Calu3 (cell line): ENCODE data around the gene VPS37D. TPM values are rescaled to one million over a fixed set of nuclear protein-coding genes. Genes with fewer than 3 reads are reported as not detected.

ENCODE experiments used
- BruUV-seq: library from RNA; stranded (reverse); fragments of 400-500 nt; replicated peaks from 2 replicates; lab custom pipeline; 2021; lab: Mats Ljungman, UMichigan
- CTCF ChIA-PET: fragments of 300-600 bp; sonication (Branson Sonifier 250); formaldehyde crosslinking; loops from one replicate; lab custom pipeline; 2022; ENCODE audit warnings: antibody characterized with exemption; lab: Charles Lee
- DNase-seq: peaks from one replicate; pipeline ENCODE4 v3.0.0; 2022
- H3K27ac Mint-ChIP-seq: one replicate; pipeline ENCODE4 v1.8.0; 2022; ENCODE audit warnings: mixed read lengths; ENCODE audit not compliant: unreplicated experiment
- H3K27me3 Mint-ChIP-seq: one replicate; pipeline ENCODE4 v1.8.0; 2022; ENCODE audit warnings: mixed read lengths; ENCODE audit not compliant: unreplicated experiment
- H3K36me3 Mint-ChIP-seq: one replicate; pipeline ENCODE4 v1.8.0; 2022; ENCODE audit warnings: mild to moderate bottlenecking, moderate library complexity, mixed read lengths; ENCODE audit not compliant: insufficient read depth, unreplicated experiment
- H3K4me1 Mint-ChIP-seq: one replicate; pipeline ENCODE4 v1.8.0; 2022; ENCODE audit warnings: mild to moderate bottlenecking, low read depth, mixed read lengths; ENCODE audit not compliant: unreplicated experiment
- H3K4me3 Mint-ChIP-seq: one replicate; pipeline ENCODE4 v1.8.0; 2022; ENCODE audit warnings: mild to moderate bottlenecking, low read depth, moderate library complexity, mixed read lengths; ENCODE audit not compliant: unreplicated experiment
- H3K9me3 Mint-ChIP-seq: one replicate; pipeline ENCODE4 v1.8.0; 2022; ENCODE audit warnings: low read depth, mixed read lengths; ENCODE audit not compliant: unreplicated experiment
- CTCF ChIP-seq: fragments of 200-600 bp; IDR thresholded peaks from one replicate; pipeline ENCODE4 v1.8.0; 2022; ENCODE audit warnings: antibody characterized with exemption; ENCODE audit not compliant: unreplicated experiment
- intact Hi-C: fragments of 100-400 bp; cut with micrococcal nuclease; formaldehyde crosslinking; loops from one replicate; pipeline ENCODE4 v1.10.0; 2022; ENCODE audit not compliant: unreplicated experiment
- total RNA-seq: library from RNA; stranded (reverse); gene quantifications from 2 replicates; pipeline ENCODE4 v1.2.3, GENCODE V29; 2022

VPS37D gene
- total RNA-seq, 1 experiment from 2014 or later: 0.94 TPM

- peak overlapping the region; percentile 60 for H3K27ac Mint-ChIP-seq
- peaks cover 56% of the 10 kb centered on the region for H3K36me3 Mint-ChIP-seq
Measured at GRCh38 chr7:73717025-73717807, 49.6 kb downstream of the VPS37D start.

GRCh38 chr7:73717991-73718405, 50.4 kb downstream of the VPS37D start:
- H3K27me3 Mint-ChIP-seq: no peaks in the 10 kb centered on the region
- H3K27ac Mint-ChIP-seq: peak overlapping the region; percentile 60
- CTCF ChIA-PET: no interaction called here
- peaks cover 21% of the 10 kb centered on the region for H3K4me1 Mint-ChIP-seq
- DNase-seq: peak; percentile 20
- intact Hi-C loops: no loop called here
- peak overlapping the region; percentile 74 for H3K4me3 Mint-ChIP-seq
- no peaks in the 10 kb centered on the region for H3K9me3 Mint-ChIP-seq
- TSS peak; percentile 60 for BruUV-seq
- TF ChIP-seq CTCF: no peak
- peaks cover 49% of the 10 kb centered on the region for H3K36me3 Mint-ChIP-seq

More at GRCh38 chr7:73717025-73717807, 49.6 kb downstream of the VPS37D start:
- intact Hi-C loops: no loop called here
- H3K9me3 Mint-ChIP-seq: no peaks in the 10 kb centered on the region
- DNase-seq: no peak
- H3K4me1 Mint-ChIP-seq: peaks cover 28% of the 10 kb centered on the region
- H3K27me3 Mint-ChIP-seq: no peaks in the 10 kb centered on the region
- H3K4me3 Mint-ChIP-seq: peak overlapping the region; percentile 74
- no peak for TF ChIP-seq CTCF
- BruUV-seq: no TSS peak
- CTCF ChIA-PET: interaction anchor here (0.5 to 0.7 kb wide), 2 partner anchors 8 to 10 kb away, joined by 3 read pairs; no protein-coding TSS in a partner anchor

GRCh38 chr7:73718438-73718881, 50.8 kb downstream of the VPS37D start:
- BruUV-seq: no TSS peak
- DNase-seq: no peak
- no peak overlapping the region for H3K27ac Mint-ChIP-seq

More at GRCh38 chr7:73718438-73718881, 50.8 kb downstream of the VPS37D start:
- intact Hi-C loops: no loop called here
- H3K36me3 Mint-ChIP-seq: peaks cover 47% of the 10 kb centered on the region
- no peak for TF ChIP-seq CTCF
- peak overlapping the region; percentile 74 for H3K4me3 Mint-ChIP-seq
- H3K9me3 Mint-ChIP-seq: no peaks in the 10 kb centered on the region
- no peaks in the 10 kb centered on the region for H3K27me3 Mint-ChIP-seq
- H3K4me1 Mint-ChIP-seq: peaks cover 17% of the 10 kb centered on the region
- CTCF ChIA-PET: no interaction called here
